HEK293T (cell line): ENCODE measurements around the gene DDX6.

Source experiments
- ARNT ChIP-seq: fragments of 450-650 bp; IDR thresholded peaks from 2 replicates; pipeline ENCODE4 v1.6.1; 2017; ENCODE audit warnings: mild to moderate bottlenecking
- BHLHE40 ChIP-seq: fragments of 450-650 bp; IDR thresholded peaks from 2 replicates; pipeline ENCODE4 v1.6.1; 2016; ENCODE audit warnings: mild to moderate bottlenecking, moderate library complexity, borderline replicate concordance
- CTBP1 ChIP-seq: fragments of 450-650 bp; IDR thresholded peaks from 2 replicates; pipeline ENCODE4 v1.6.1; 2016; ENCODE audit warnings: borderline replicate concordance
- FOXK2 ChIP-seq: fragments of 450-650 bp; IDR thresholded peaks from 2 replicates; pipeline ENCODE4 v1.6.1; 2016; ENCODE audit warnings: mild to moderate bottlenecking
- FOXM1 ChIP-seq: fragments of 450-650 bp; IDR thresholded peaks from 2 replicates; pipeline ENCODE4 v1.6.1; 2017; ENCODE audit warnings: mild to moderate bottlenecking, borderline replicate concordance
- HDGF ChIP-seq: fragments of 450-650 bp; IDR thresholded peaks from 2 replicates; pipeline ENCODE4 v1.6.1; 2017; ENCODE audit warnings: antibody characterized with exemption, borderline replicate concordance
- SP1 ChIP-seq: fragments of 450-650 bp; IDR thresholded peaks from 2 replicates; pipeline ENCODE4 v1.6.1; 2017
- SUZ12 ChIP-seq: fragments of 450-650 bp; IDR thresholded peaks from 2 replicates; pipeline ENCODE4 v1.6.1; 2016; ENCODE audit warnings: mild to moderate bottlenecking
- TARDBP ChIP-seq: fragments of 450-650 bp; IDR thresholded peaks from 2 replicates; pipeline ENCODE4 v1.6.1; 2016

DNA sequence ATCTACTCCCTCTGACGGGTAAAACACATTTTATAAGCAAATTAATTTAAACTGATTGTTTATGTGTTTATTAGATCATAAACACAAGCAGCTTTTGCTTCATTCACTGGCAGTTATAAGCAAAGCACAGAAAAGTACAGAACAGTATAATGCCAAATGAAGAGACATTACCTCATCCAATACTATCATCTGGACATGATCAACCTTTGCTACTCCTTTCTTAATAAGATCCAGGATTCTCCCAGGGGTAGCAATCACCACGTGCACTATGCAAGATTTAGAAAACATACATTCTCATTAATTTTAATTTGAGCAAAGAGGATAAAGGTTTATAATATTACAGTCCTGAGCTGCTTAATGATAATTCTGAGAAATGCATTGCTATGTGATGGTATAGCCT lies 27.9 kb downstream of the DDX6 start:
- TF ChIP-seq ARNT, result no peak
- TF ChIP-seq SUZ12, result no peak
- no peak for TF ChIP-seq HDGF
- no peak for TF ChIP-seq FOXM1
- TF ChIP-seq TARDBP, result no peak
- TF ChIP-seq FOXK2, result no peak
- no peak for TF ChIP-seq CTBP1
- TF ChIP-seq BHLHE40, result no peak
- TF ChIP-seq SP1, result no peak
